ENCODE measurements around the gene GULP1.

The GULP1 gene

GRCh38 chr2:188256420-188256819 is 35.3 kb upstream of the GULP1 start:
- TF ChIP-seq CTCF (IDR thresholded peaks at IDR 0.05; ENCODE audit: unreplicated experiment in 3 of 3) = no peak
- H3K4me3 Mint-ChIP-seq = no peak overlapping the region
- H3K27ac Mint-ChIP-seq = no peak overlapping the region
- H3K4me1 Mint-ChIP-seq = no peaks in the 10 kb centered on the region
- H3K9me3 Mint-ChIP-seq = peaks cover 11% of the 10 kb centered on the region
- no peaks in the 10 kb centered on the region for H3K36me3 Mint-ChIP-seq (ENCODE audit: low read depth)
- no peaks in the 10 kb centered on the region for H3K27me3 Mint-ChIP-seq (ENCODE audit: low read depth)

DNA sequence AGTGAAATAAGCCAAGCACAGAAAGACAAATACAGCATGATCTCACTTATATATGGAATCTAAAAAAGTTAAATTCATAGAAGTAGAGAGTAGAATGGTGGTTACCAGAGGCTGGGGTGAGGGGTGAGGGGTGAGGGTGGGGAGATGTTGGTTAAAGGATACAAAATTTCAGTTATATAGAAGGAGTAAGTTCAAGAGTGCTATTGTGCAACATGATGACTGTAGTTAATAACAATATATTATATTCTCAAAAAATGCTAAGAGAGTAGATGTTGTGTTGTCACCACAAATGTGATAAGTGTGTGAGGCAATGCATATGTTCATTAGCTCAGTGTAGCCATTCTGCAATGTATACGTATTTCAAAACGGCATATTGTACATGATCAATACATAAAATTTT is 26.4 kb upstream of the GULP1 start:
- TF ChIP-seq CTCF (IDR thresholded peaks at IDR 0.05; ENCODE audit: unreplicated experiment in 3 of 3) = no peak
- H3K4me1 Mint-ChIP-seq = no peaks in the 10 kb centered on the region
- no peak overlapping the region for H3K27ac Mint-ChIP-seq
- no peaks in the 10 kb centered on the region for H3K9me3 Mint-ChIP-seq
- H3K4me3 Mint-ChIP-seq = no peak overlapping the region
- H3K27me3 Mint-ChIP-seq (ENCODE audit: low read depth) = no peaks in the 10 kb centered on the region
- H3K36me3 Mint-ChIP-seq (ENCODE audit: low read depth) = no peaks in the 10 kb centered on the region

DNA sequence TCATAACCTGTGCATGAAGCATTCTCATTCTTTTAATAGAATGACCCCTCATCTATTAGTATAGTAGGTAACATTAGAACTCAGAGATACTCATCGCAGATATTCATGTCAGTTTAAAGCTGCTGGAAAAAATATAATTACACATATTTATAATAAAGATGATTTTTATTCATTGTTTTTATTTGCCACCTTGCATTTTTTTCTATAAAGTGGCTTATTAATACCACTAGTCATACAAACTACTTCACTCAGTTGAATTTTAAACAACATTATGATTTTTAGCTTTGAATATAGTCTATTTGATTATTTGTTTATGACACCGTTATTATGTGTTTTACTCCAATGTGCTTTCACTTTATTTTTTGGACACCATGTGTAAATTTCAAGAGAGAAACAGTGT is 23.9 kb upstream of the GULP1 start:
- H3K9me3 Mint-ChIP-seq = no peaks in the 10 kb centered on the region
- TF ChIP-seq CTCF (IDR thresholded peaks at IDR 0.05; ENCODE audit: unreplicated experiment in 3 of 3) = no peak
- no peaks in the 10 kb centered on the region for H3K4me1 Mint-ChIP-seq
- H3K27ac Mint-ChIP-seq = no peak overlapping the region
- no peaks in the 10 kb centered on the region for H3K36me3 Mint-ChIP-seq (ENCODE audit: low read depth)
- no peaks in the 10 kb centered on the region for H3K27me3 Mint-ChIP-seq (ENCODE audit: low read depth)
- H3K4me3 Mint-ChIP-seq = no peak overlapping the region

DNA sequence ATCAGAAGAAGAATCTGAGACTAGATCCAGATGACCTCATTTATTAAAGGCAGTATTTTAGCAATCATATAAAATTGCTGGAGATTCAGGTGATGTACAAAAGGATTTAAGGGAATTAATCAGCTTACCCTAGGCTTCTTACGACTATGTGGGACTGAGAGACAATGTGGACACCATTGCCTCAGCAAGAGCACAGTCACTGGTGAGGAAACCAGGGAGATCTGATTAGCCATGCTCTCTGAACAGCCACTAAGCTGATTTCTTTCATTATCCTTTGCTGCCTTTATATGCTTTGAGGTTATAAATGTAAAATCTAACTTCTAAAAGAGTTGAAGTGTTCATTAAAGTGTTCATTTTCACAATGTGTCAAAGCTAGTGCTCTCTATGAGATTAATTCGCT is 22.7 kb upstream of the GULP1 start:
- H3K4me3 Mint-ChIP-seq = no peak overlapping the region
- no peaks in the 10 kb centered on the region for H3K27me3 Mint-ChIP-seq (ENCODE audit: low read depth)
- no peaks in the 10 kb centered on the region for H3K4me1 Mint-ChIP-seq
- no peaks in the 10 kb centered on the region for H3K36me3 Mint-ChIP-seq (ENCODE audit: low read depth)
- no peaks in the 10 kb centered on the region for H3K9me3 Mint-ChIP-seq
- H3K27ac Mint-ChIP-seq = no peak overlapping the region
- TF ChIP-seq CTCF (IDR thresholded peaks at IDR 0.05; ENCODE audit: unreplicated experiment in 3 of 3) = no peak

DNA sequence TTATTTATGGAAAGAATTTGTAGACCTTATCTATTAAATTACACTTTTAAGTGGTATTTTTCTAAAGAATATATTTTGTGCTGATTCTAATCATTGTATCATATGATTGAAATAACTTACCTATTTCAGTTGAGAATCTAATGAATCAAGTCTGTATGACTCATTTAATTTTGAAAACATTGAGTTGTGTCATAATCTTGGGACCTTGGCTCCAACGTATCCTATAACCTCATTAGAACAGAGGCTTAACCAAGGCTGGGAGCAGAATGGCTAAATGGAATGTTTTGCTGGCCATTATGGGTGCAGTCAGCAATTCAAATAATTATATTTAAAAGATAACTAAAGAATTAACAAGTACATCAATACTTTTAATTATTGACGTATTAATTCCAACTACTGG is 19.6 kb upstream of the GULP1 start:
- H3K27ac Mint-ChIP-seq = no peak overlapping the region
- no peak for TF ChIP-seq CTCF (IDR thresholded peaks at IDR 0.05; ENCODE audit: unreplicated experiment in 3 of 3)
- H3K9me3 Mint-ChIP-seq = no peaks in the 10 kb centered on the region
- no peaks in the 10 kb centered on the region for H3K36me3 Mint-ChIP-seq (ENCODE audit: low read depth)
- H3K4me1 Mint-ChIP-seq = no peaks in the 10 kb centered on the region
- no peaks in the 10 kb centered on the region for H3K27me3 Mint-ChIP-seq (ENCODE audit: low read depth)
- H3K4me3 Mint-ChIP-seq = no peak overlapping the region

GRCh38 chr2:188274274-188274673 is 17.4 kb upstream of the GULP1 start:
- no peaks in the 10 kb centered on the region for H3K36me3 Mint-ChIP-seq (ENCODE audit: low read depth)
- no peaks in the 10 kb centered on the region for H3K9me3 Mint-ChIP-seq
- H3K27ac Mint-ChIP-seq = no peak overlapping the region
- no peak overlapping the region for H3K4me3 Mint-ChIP-seq
- no peak for TF ChIP-seq CTCF (IDR thresholded peaks at IDR 0.05; ENCODE audit: unreplicated experiment in 3 of 3)
- H3K4me1 Mint-ChIP-seq = no peaks in the 10 kb centered on the region
- H3K27me3 Mint-ChIP-seq (ENCODE audit: low read depth) = no peaks in the 10 kb centered on the region

Data from nephron (organoid).